Neural crest cell (in vitro differentiated cells): ENCODE data around the gene FXYD5. TPM values are rescaled to one million over a fixed set of nuclear protein-coding genes. Genes with fewer than 3 reads are reported as not detected.
A peak's percentile ranks its signal among the peaks of the same experiment; 100 is the strongest.

ENCODE experiments used
- DNase-seq: peaks from one replicate; pipeline ENCODE4 v3.0.0; 2021; ENCODE audit warnings: low read depth, mixed read lengths, low spot score
- H3K27ac Mint-ChIP-seq: one replicate; pipeline ENCODE4 v1.8.0; 2021; ENCODE audit warnings: mild to moderate bottlenecking, mixed read lengths; ENCODE audit not compliant: unreplicated experiment
- H3K27me3 Mint-ChIP-seq: 2 replicates; pipeline ENCODE4 v1.8.0; 2021; ENCODE audit warnings: low read depth, mild to moderate bottlenecking, mixed read lengths
- H3K36me3 Mint-ChIP-seq: 2 replicates; pipeline ENCODE4 v1.8.0; 2021; ENCODE audit warnings: low read depth, mild to moderate bottlenecking, mixed read lengths
- H3K4me1 Mint-ChIP-seq: 2 replicates; pipeline ENCODE4 v1.8.0; 2021; ENCODE audit warnings: mixed read lengths
- H3K4me3 Mint-ChIP-seq: one replicate; pipeline ENCODE4 v1.8.0; 2021; ENCODE audit warnings: mild to moderate bottlenecking, mixed read lengths
- H3K9me3 Mint-ChIP-seq: 2 replicates; pipeline ENCODE4 v1.8.0; 2021; ENCODE audit warnings: mixed read lengths
- total RNA-seq: library from RNA; stranded (reverse); gene quantifications from 2 replicates; pipeline ENCODE4 v1.2.1, GENCODE V29; 2021
- TF ChIP-seq, protein P1 (sequence below): fragments of 200-600 bp; sonication (generic); conservative IDR thresholded peaks from 2 replicates; pipeline ENCODE4 v1.5.0; 2021; ENCODE audit warnings: antibody characterized with exemption, mild to moderate bottlenecking

The FXYD5 gene
- total RNA-seq, 1 donor from 2014 or later = 13.3 TPM

- H3K4me3 Mint-ChIP-seq = peak overlapping the region; percentile 4
- H3K4me1 Mint-ChIP-seq = peaks cover 72% of the 10 kb centered on the region
- H3K27me3 Mint-ChIP-seq = peaks cover 16% of the 10 kb centered on the region
- no peak overlapping the region for H3K27ac Mint-ChIP-seq
- H3K9me3 Mint-ChIP-seq = peaks cover 11% of the 10 kb centered on the region
- peaks cover 8% of the 10 kb centered on the region for H3K36me3 Mint-ChIP-seq
- DNase-seq = no peak
- TF ChIP-seq, protein P1, sequence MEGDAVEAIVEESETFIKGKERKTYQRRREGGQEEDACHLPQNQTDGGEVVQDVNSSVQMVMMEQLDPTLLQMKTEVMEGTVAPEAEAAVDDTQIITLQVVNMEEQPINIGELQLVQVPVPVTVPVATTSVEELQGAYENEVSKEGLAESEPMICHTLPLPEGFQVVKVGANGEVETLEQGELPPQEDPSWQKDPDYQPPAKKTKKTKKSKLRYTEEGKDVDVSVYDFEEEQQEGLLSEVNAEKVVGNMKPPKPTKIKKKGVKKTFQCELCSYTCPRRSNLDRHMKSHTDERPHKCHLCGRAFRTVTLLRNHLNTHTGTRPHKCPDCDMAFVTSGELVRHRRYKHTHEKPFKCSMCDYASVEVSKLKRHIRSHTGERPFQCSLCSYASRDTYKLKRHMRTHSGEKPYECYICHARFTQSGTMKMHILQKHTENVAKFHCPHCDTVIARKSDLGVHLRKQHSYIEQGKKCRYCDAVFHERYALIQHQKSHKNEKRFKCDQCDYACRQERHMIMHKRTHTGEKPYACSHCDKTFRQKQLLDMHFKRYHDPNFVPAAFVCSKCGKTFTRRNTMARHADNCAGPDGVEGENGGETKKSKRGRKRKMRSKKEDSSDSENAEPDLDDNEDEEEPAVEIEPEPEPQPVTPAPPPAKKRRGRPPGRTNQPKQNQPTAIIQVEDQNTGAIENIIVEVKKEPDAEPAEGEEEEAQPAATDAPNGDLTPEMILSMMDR = no peak
Observed at GRCh38 chr19:35136977-35137702, 17.4 kb upstream of the FXYD5 start.

- peaks cover 61% of the 10 kb centered on the region for H3K4me1 Mint-ChIP-seq
- H3K4me3 Mint-ChIP-seq = peak within 1 kb of the TSS; percentile 84
Observed at GRCh38 chr19:35138305-35138892, 16.1 kb upstream of the FXYD5 start, which contains the start of gene FXYD1. Gene FXYD1 (plus strand): TSS chr19:35138824. CDS start chr19:35140080, 1,256 bp downstream.

DNA sequence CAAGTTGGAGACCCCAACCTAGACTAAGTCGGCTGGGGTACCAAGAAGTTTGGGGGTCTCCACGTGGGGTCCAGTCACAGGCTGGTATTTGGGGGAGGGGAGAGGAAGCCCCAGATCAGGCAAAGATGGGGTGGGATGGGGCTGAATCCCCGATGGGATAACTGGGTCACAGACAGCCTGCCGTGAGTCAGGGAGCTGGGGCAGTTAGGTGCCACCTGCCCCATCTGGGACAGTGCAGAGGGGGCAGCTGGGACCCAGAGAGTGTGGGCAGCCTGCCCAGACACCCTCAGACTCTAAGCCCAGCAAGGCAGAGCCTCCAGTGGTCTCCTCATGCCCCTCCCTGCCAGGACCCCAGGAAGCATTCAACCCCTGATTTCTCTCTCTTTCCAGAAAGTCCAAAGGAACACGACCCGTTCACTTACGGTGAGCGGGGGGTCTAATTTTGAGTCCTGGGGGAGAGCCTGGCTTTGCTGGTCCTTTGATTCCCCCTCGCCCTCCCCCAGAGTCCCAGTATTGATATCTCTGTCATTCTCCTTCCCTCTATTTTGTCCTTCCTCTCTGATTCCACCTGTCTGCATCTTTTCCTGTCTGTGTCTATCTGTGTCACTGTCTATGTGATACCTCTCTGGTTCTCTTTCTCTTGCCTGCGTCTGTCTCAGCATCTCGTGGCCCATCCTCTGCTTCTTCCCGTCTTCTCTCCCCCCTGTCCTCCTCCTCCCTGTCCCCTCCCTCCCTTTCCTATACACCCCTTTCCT is 14.2 kb upstream of the FXYD5 start:
- Mint-ChIP-seq H3K4me3 (peak overlapping the region; percentile 84), H3K4me1 (peaks cover 61% of the 10 kb centered on the region), H3K27me3 (peaks cover 46% of the 10 kb centered on the region), H3K9me3 (no peaks in the 10 kb centered on the region), H3K36me3 (no peaks in the 10 kb centered on the region), H3K27ac (no peak overlapping the region)
- TF ChIP-seq, protein P1 = no peak
- no peak for DNase-seq

More at GRCh38 chr19:35138305-35138892, 16.1 kb upstream of the FXYD5 start, which contains the start of gene FXYD1:
- Mint-ChIP-seq H3K9me3 (no peaks in the 10 kb centered on the region), H3K27ac (peak within 1 kb of the TSS; percentile 92), H3K27me3 (peaks cover 26% of the 10 kb centered on the region), H3K36me3 (no peaks in the 10 kb centered on the region)
- TF ChIP-seq, protein P1 = no peak
- no peak for DNase-seq

DNA sequence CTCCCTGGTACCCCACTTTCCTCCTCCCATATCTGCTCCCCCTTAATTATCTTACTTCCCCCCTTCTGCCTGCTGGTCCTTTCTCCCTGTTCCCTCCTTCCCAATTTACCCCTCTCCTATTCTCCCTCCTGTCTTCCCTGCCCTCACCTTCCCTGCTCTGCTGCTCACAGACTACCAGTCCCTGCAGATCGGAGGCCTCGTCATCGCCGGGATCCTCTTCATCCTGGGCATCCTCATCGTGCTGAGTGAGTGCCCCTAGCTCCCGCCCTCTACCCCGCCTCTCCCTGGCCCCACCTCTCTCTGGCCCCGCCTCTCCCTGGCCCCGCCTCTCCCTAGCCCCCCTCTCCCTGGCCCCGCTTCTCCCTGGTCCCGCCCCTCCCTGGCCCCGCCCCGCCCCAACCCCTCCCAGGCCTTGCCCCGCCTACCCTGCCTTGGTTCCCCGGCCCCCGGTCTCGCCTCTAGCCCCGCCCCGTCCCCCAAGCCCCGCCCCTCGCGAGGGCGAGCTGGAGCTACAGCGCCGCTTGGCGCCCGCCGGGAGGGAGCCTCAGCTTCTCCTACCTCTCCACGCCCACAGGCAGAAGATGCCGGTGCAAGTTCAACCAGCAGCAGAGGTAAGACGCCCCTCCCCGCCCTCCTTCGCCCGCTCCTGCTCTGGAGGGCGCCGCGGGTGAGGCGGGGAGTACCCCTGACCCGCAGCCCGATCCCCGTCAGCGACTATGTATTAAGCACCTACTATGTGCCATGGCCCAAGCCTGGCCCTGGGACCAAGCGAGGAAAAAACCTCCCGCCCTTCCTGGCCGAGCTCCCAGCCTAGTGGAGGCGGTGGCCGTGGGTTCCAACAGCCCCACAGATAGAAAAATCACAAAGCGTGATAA is 13.3 kb upstream of the FXYD5 start:
- Mint-ChIP-seq H3K4me1 (peaks cover 54% of the 10 kb centered on the region), H3K4me3 (peak overlapping the region; percentile 81), H3K36me3 (no peaks in the 10 kb centered on the region), H3K27me3 (peaks cover 53% of the 10 kb centered on the region), H3K9me3 (no peaks in the 10 kb centered on the region), H3K27ac (peak overlapping the region; percentile 89)
- TF ChIP-seq, protein P1 = peak; percentile 49
- peak; percentile 94 for DNase-seq
